H1 (cell line): Measurements from ENCODE around the gene ADGRB3. TPM values are rescaled to one million over a fixed set of nuclear protein-coding genes. Genes with fewer than 3 reads are reported as not detected.

Source experiments
- CTCF ChIA-PET: fragments of 300-600 bp; sonication (Branson Sonifier 250); formaldehyde crosslinking; loops from one replicate; lab custom pipeline; 2021; ENCODE audit not compliant: partially characterized antibody; lab: Charles Lee
- POLR2A ChIA-PET: fragments of 300-600 bp; sonication (Branson Sonifier 250); formaldehyde crosslinking; loops from one replicate; lab custom pipeline; 2021; ENCODE audit warnings: inconsistent platforms; ENCODE audit not compliant: partially characterized antibody; lab: Charles Lee
- DNase-seq, 2 experiments: peaks; one replicate each; pipeline versions ENCODE4 v3.0.0 to v3.0.0-alpha.2; 2010 to 2022; ENCODE audit warnings: low spot score in 2 of 2, low read depth in 1 of 2, mixed read lengths in 1 of 2
- FAIRE-seq: peaks from 2 replicates; lab custom pipeline; 2011; peaks lifted over from hg19 to GRCh38; lab: Jason Lieb, UNC
- H2AFZ ChIP-seq: 2 replicates; pipeline ENCODE4 v1.8.1; 2012; ENCODE audit warnings: low read length, inconsistent platforms
- H2AK5ac ChIP-seq: 2 replicates; pipeline ENCODE4 v1.6.1; 2013; ENCODE audit warnings: low read depth, low read length
- H2BK120ac ChIP-seq: replicated peaks from 2 replicates; pipeline ENCODE3; 2013; ENCODE audit warnings: low read depth, low read length, inconsistent platforms
- H2BK12ac ChIP-seq: 2 replicates; pipeline ENCODE4 v1.6.1; 2013; ENCODE audit warnings: low read depth, low read length
- H2BK15ac ChIP-seq: 2 replicates; pipeline ENCODE4 v1.6.1; 2013; ENCODE audit warnings: low read length
- H2BK20ac ChIP-seq: 2 replicates; pipeline ENCODE4 v1.6.1; 2013; ENCODE audit warnings: low read length
- H2BK5ac ChIP-seq: 2 replicates; pipeline ENCODE4 v1.6.1; 2013; ENCODE audit warnings: low read depth, low read length
- H3K14ac ChIP-seq: 2 replicates; pipeline ENCODE4 v1.6.1; 2013; ENCODE audit warnings: inconsistent platforms; ENCODE audit not compliant: insufficient read length
- H3K18ac ChIP-seq: 2 replicates; pipeline ENCODE4 v1.6.1; 2013; ENCODE audit warnings: low read length; ENCODE audit errors: extremely low read depth
- H3K23ac ChIP-seq: 2 replicates; pipeline ENCODE4 v1.6.1; 2013; ENCODE audit warnings: inconsistent platforms; ENCODE audit not compliant: insufficient read length
- H3K23me2 ChIP-seq: 2 replicates; pipeline ENCODE4 v1.6.1; 2013; ENCODE audit warnings: low read depth, low read length
- H3K27ac ChIP-seq: 2 replicates; pipeline ENCODE4 v1.6.1; 2011; ENCODE audit warnings: low read depth, low read length, inconsistent platforms
- H3K27me3 ChIP-seq, 4 experiments: replicated peaks in 1 of 4; 1 replicate in 1 of 4; 2 replicates in 3 of 4; pipeline versions ENCODE4 v1.6.1 to v1.8.1; 2011 to 2013; ENCODE audit warnings: low read length in 3 of 4, mild to moderate bottlenecking in 3 of 4, inconsistent platforms in 2 of 4, mixed read lengths in 2 of 4, moderate library complexity in 1 of 4; ENCODE audit not compliant: control insufficient read depth in 3 of 4, insufficient read depth in 3 of 4; ENCODE audit errors: extremely low read depth in 1 of 4
- H3K36me3 ChIP-seq, 4 experiments: 2 replicates each; pipeline versions ENCODE4 v1.6.1 to v1.8.1; 2011 to 2013; ENCODE audit warnings: mild to moderate bottlenecking in 4 of 4, low read length in 3 of 4, moderate library complexity in 2 of 4, control low read depth in 1 of 4, inconsistent platforms in 1 of 4; ENCODE audit not compliant: insufficient read depth in 4 of 4, control insufficient read depth in 2 of 4
- H3K4ac ChIP-seq: replicated peaks from 2 replicates; pipeline ENCODE3; 2013; ENCODE audit warnings: low read length, low read depth, mixed read lengths, inconsistent platforms; ENCODE audit not compliant: insufficient read length
- H3K4me1 ChIP-seq, 4 experiments: replicated peaks in 1 of 4; 1 replicate in 1 of 4; 2 replicates in 3 of 4; pipeline versions ENCODE4 v1.6.1 to v1.8.1; 2011 to 2013; ENCODE audit warnings: low read length in 3 of 4, inconsistent platforms in 2 of 4, mixed read lengths in 1 of 4; ENCODE audit not compliant: insufficient read depth in 4 of 4, control insufficient read depth in 3 of 4
- H3K4me2 ChIP-seq, 2 experiments: 2 replicates each; pipeline versions ENCODE4 v1.6.1 to v1.8.1; 2011 to 2013; ENCODE audit warnings: low read depth in 2 of 2, low read length in 2 of 2, control low read depth in 1 of 2, inconsistent platforms in 1 of 2, mild to moderate bottlenecking in 1 of 2; ENCODE audit not compliant: insufficient read depth in 1 of 2
- H3K4me3 ChIP-seq, 4 experiments: fragments of 200-600, 300-600 bp in 1 of 4; sonication (generic), shearing (Covaris generic), sonication (Bioruptor Twin) in 1 of 4; 2 replicates each; pipeline versions ENCODE4 v1.5.1 to v1.8.1; 2011 to 2016; ENCODE audit warnings: low read length in 4 of 4, low read depth in 3 of 4, control low read depth in 2 of 4, inconsistent platforms in 2 of 4, mild to moderate bottlenecking in 2 of 4, mixed read lengths in 1 of 4, moderate library complexity in 1 of 4; ENCODE audit not compliant: insufficient read depth in 2 of 4; ENCODE audit errors: extremely low read depth in 1 of 4
- H3K56ac ChIP-seq: replicated peaks from 2 replicates; pipeline ENCODE3; 2013; ENCODE audit warnings: low read depth, mild to moderate bottlenecking, mixed read lengths, low read length, inconsistent platforms; ENCODE audit not compliant: insufficient read length
- H3K79me1 ChIP-seq: 2 replicates; pipeline ENCODE4 v1.6.1; 2013; ENCODE audit warnings: low read depth, low read length, control low read depth
- H3K79me2 ChIP-seq, 2 experiments: 2 replicates each; pipeline versions ENCODE4 v1.6.1 to v1.8.1; 2012 to 2013; ENCODE audit warnings: low read length in 2 of 2, mild to moderate bottlenecking in 2 of 2, inconsistent platforms in 1 of 2; ENCODE audit not compliant: insufficient read depth in 2 of 2, control insufficient read depth in 1 of 2
- H3K9ac ChIP-seq, 4 experiments: replicated peaks in 1 of 4; 1 replicate in 1 of 4; 2 replicates in 3 of 4; pipeline versions ENCODE4 v1.6.1 to v1.8.1; 2011 to 2013; ENCODE audit warnings: low read depth in 3 of 4, low read length in 3 of 4, control low read depth in 2 of 4, mild to moderate bottlenecking in 2 of 4, moderate library complexity in 2 of 4, inconsistent platforms in 1 of 4; ENCODE audit errors: extremely low read depth in 1 of 4
- H3K9me3 ChIP-seq, 2 experiments: 2 replicates each; pipeline versions ENCODE4 v1.6.1 to v1.8.1; 2012 to 2013; ENCODE audit warnings: mild to moderate bottlenecking in 2 of 2, moderate library complexity in 2 of 2, control low read depth in 1 of 2, inconsistent platforms in 1 of 2, low read depth in 1 of 2, low read length in 1 of 2, mixed read lengths in 1 of 2; ENCODE audit not compliant: insufficient read depth in 2 of 2
- H4K20me1 ChIP-seq, 2 experiments: replicated peaks in 1 of 2; 2 replicates each; pipeline versions ENCODE3 to v1.8.1; 2011 to 2013; ENCODE audit warnings: inconsistent platforms in 2 of 2, low read length in 2 of 2, mild to moderate bottlenecking in 1 of 2; ENCODE audit not compliant: insufficient read depth in 2 of 2, control insufficient read depth in 1 of 2
- H4K5ac ChIP-seq: 2 replicates; pipeline ENCODE4 v1.6.1; 2013; ENCODE audit warnings: low read length, low read depth, mixed read lengths, inconsistent platforms; ENCODE audit not compliant: insufficient read length
- H4K8ac ChIP-seq: 2 replicates; pipeline ENCODE4 v1.8.0; 2013; ENCODE audit warnings: mild to moderate bottlenecking, moderate library complexity, low read length, inconsistent platforms; ENCODE audit not compliant: insufficient read depth; ENCODE audit errors: extremely low read depth
- H4K91ac ChIP-seq: replicated peaks from 2 replicates; pipeline ENCODE3; 2013; ENCODE audit warnings: low read length, mixed read lengths, inconsistent platforms; ENCODE audit not compliant: insufficient read length
- CHD1 ChIP-seq: IDR thresholded peaks from 2 replicates; pipeline ENCODE4 v1.6.1; 2012; ENCODE audit warnings: low read depth, low read length, improper control_type of control experiment
- CHD2 ChIP-seq: IDR thresholded peaks from 2 replicates; pipeline ENCODE4 v1.6.1; 2012; ENCODE audit warnings: low read length, improper control_type of control experiment
- EGR1 ChIP-seq: IDR thresholded peaks from 2 replicates; pipeline ENCODE4 v1.6.1; 2011; ENCODE audit warnings: low read depth, low read length, borderline replicate concordance
- RBBP5 ChIP-seq: IDR thresholded peaks from 2 replicates; pipeline ENCODE4 v1.7.1; 2012; ENCODE audit warnings: low read depth, mild to moderate bottlenecking, inconsistent platforms, low read length, moderate library complexity, borderline replicate concordance
- RXRA ChIP-seq: IDR thresholded peaks from 2 replicates; pipeline ENCODE4 v1.6.1; 2011; ENCODE audit warnings: low read depth, mild to moderate bottlenecking, low read length, moderate library complexity; ENCODE audit not compliant: insufficient read depth
- SIRT6 ChIP-seq: IDR thresholded peaks from one replicate; pipeline ENCODE4 v1.7.1; 2012; ENCODE audit warnings: low read length, inconsistent platforms
- SP1 ChIP-seq: IDR thresholded peaks from 2 replicates; pipeline ENCODE4 v1.6.1; 2011; ENCODE audit warnings: low read depth, low read length
- TAF7 ChIP-seq: optimal IDR thresholded peaks from 2 replicates; pipeline ENCODE3; 2011; ENCODE audit warnings: low read depth, mild to moderate bottlenecking, inconsistent platforms, low read length, moderate library complexity, borderline replicate concordance
- TBP ChIP-seq: IDR thresholded peaks from 2 replicates; pipeline ENCODE4 v1.6.1; 2011; ENCODE audit warnings: low read depth, low read length, improper control_type of control experiment
- TCF12 ChIP-seq: IDR thresholded peaks from 2 replicates; pipeline ENCODE4 v1.6.1; 2011; ENCODE audit warnings: low read depth, mild to moderate bottlenecking, low read length
- WGBS, 2 experiments: shearing (Covaris generic) in 1 of 2; methylation state at CpG; one replicate each; pipeline versions ENCODE4 v1.1.6 to v1.1.7; 2013 to 2015; ENCODE audit warnings: low lambda C conversion rate in 2 of 2, mixed read lengths in 2 of 2, inconsistent platforms in 1 of 2, low coverage in 1 of 2, missing lambda C conversion rate in 1 of 2; ENCODE audit not compliant: insufficient replicate concordance in 2 of 2, insufficient coverage in 1 of 2, insufficient read length in 1 of 2; ENCODE audit errors: extremely low coverage in 1 of 2, missing lambda C conversion rate in 1 of 2; 5-methylcytosine and 5-hydroxymethylcytosine counted together
- polyA plus RNA-seq, 7 experiments: library from polyadenylated mRNA; depleted of rRNA in 3 of 7; stranded (reverse) in 5 of 7; unstranded in 2 of 7; fragments of >200 nt in 5 of 7; fragments of 200-250 nt in 2 of 7; gene quantifications; 1 replicate in 5 of 7; 2 replicates in 1 of 7; 4 replicates in 1 of 7; pipeline versions ENCODE4 v1.2.1 to v1.2.3, GENCODE V29; 2011 to 2013; ENCODE audit warnings: missing spikeins in 2 of 7, mixed read lengths in 2 of 7
- total RNA-seq: library from RNA; stranded (reverse); fragmentation: NEBNext Ultra II Directional; extraction: Animal tissue kit (Norgen Biotek cat#: 25700); gene quantifications from 2 replicates; pipeline ENCODE4 v1.2.1, GENCODE V29; 2021

ADGRB3 gene
- total and polyA plus RNA-seq, 2 of the 8 experiments (the other 6 are each of a cell fraction or from before 2014, with no cell fraction given): 0.35 to 1.2 TPM

DNA sequence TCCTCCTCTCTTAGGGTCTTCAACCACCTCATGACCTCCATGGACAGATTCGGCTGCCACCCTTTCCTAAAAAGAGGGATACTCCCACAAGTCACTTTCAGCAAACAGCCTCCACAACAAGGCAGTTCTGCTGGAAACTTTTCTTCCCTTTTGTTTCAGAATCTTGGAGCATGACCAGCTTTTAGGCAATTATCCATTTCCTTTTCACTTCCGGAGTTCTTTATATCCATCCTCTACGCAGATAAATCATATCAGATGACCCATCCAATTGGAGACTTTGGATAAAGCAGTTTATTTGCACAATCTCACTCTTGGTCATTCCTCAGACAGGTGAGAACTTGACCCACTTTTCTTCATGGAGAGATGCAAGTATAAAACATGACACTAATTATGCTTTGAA is 763.2 kb downstream of the ADGRB3 start:
- Histone ChIP-seq H2BK15ac (no peak overlapping the region), H3K23ac (no peak overlapping the region), H3K4me1 (no peaks in the 10 kb centered on the region), H2AFZ (no peak overlapping the region), H3K18ac (no peak overlapping the region), H3K56ac (no peak overlapping the region), H2BK20ac (no peak overlapping the region), H3K14ac (no peak overlapping the region), H4K5ac (no peak overlapping the region), H4K20me1 (no peaks in the 10 kb centered on the region), H3K27me3 (peaks cover 0 to 1% (median 0%) of the 10 kb centered on the region in 4 experiments; a peak in 1 of 7 replicates), H3K4me2 (no peak overlapping the region), H2BK5ac (no peak overlapping the region), H4K8ac (no peak overlapping the region), H3K4ac (no peak overlapping the region), H3K4me3 (no peak overlapping the region), H4K91ac (no peak overlapping the region), H3K9ac (no peak overlapping the region), H2BK120ac (no peak overlapping the region), H3K27ac (no peak overlapping the region), H3K79me2 (no peaks in the 10 kb centered on the region), H2AK5ac (no peak overlapping the region), H3K23me2 (no peaks in the 10 kb centered on the region), H3K9me3 (no peaks in the 10 kb centered on the region), H3K79me1 (no peaks in the 10 kb centered on the region), H2BK12ac (no peak overlapping the region), H3K36me3 (no peaks in the 10 kb centered on the region)
- ChIA-PET POLR2A (no interaction called here), CTCF (interaction anchor here (1.5 kb wide), 1 partner anchor 20 kb away, joined by 4 read pairs; no protein-coding TSS in a partner anchor)
- 75% methylated on average over 3 of the region's 3 CpGs; no CpG with 5 or more reads in 1 of the 2 experiments for WGBS, 2 experiments
- TF ChIP-seq CHD2 (no peak), TCF12 (no peak), RXRA (no peak), CHD1 (no peak), SP1 (no peak), TAF7 (no peak), RBBP5 (no peak), SIRT6 (no peak), EGR1 (no peak), TBP (no peak)
- DNase-seq (no peak), FAIRE-seq (no peak)
